Liver (tissue), 3 donors: ENCODE measurements around the gene ZNF280B.
"Not testable (repeated sequence)": the region's sequence is repeated elsewhere in the genome, so short reads cannot be mapped to it uniquely, and the experiment has no call there.

Experiments used
- CTCF ChIP-seq: fragments of 150-350 bp; IDR thresholded peaks from 2 replicates; pipeline ENCODE4 v1.5.1; 2017; ENCODE audit warnings: improper control_type of control experiment, low read depth, low read length; ENCODE audit not compliant: missing input control
- EGR1 ChIP-seq, 2 donors: IDR thresholded peaks; 2 replicates each; pipeline ENCODE4 v1.6.1; 2016 to 2018; ENCODE audit warnings: antibody characterized with exemption in 2 of 2, low read depth in 2 of 2
- GABPA ChIP-seq, 2 donors: IDR thresholded peaks in 1 of 2; conservative IDR thresholded peaks in 1 of 2; 2 replicates each; pipeline ENCODE4 v1.6.1; 2016; ENCODE audit warnings: antibody characterized with exemption in 2 of 2, mild to moderate bottlenecking in 1 of 2, moderate library complexity in 1 of 2
- HNF4G ChIP-seq: IDR thresholded peaks from 2 replicates; pipeline ENCODE4 v1.6.1; 2016; ENCODE audit warnings: antibody characterized with exemption
- NR2F2 ChIP-seq: IDR thresholded peaks from 2 replicates; pipeline ENCODE4 v1.6.1; 2016; ENCODE audit warnings: antibody characterized with exemption
- RAD21 ChIP-seq, 2 donors: IDR thresholded peaks; 2 replicates each; pipeline ENCODE4 v1.6.1; 2016; ENCODE audit warnings: antibody characterized with exemption in 2 of 2, mild to moderate bottlenecking in 2 of 2
- YY1 ChIP-seq: IDR thresholded peaks from 2 replicates; pipeline ENCODE4 v1.6.1; 2016; ENCODE audit warnings: antibody characterized with exemption, mild to moderate bottlenecking
- TF ChIP-seq, protein P1 (sequence below): IDR thresholded peaks from 2 replicates; pipeline ENCODE4 v1.6.1; 2016; ENCODE audit warnings: antibody characterized with exemption, mild to moderate bottlenecking
- donor health status: healthy.
- donor health status: healthy.

DNA sequence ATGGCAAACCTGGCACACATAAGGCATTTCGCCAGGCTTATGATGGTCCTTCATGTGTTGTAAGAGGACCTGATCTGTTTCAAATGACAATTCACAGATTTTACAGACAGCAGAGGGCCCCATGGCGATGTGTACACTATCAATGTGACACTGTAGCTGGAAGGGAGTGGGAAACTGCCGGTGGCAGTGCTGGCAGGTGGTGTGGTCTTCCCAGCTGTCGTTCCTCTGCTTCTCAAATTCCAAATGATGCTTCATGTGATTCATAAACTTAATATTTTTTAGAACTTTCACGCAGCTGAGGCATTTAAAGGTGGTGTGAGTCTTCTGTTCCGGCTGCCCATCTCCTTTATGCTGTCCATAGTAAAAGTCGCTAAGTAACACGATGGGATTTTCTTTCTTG is 5.9 kb upstream of the ZNF280B start:
- not testable (repeated sequence) for TF ChIP-seq CTCF; RAD21 (IDR thresholded peaks at IDR 0.05); YY1; GABPA (IDR thresholded peaks at IDR 0.05 in 1 of 2, conservative IDR thresholded peaks at IDR 0.05 in 1 of 2); EGR1 (IDR thresholded peaks at IDR 0.05; ENCODE audit: low read depth in 2 of 2); NR2F2; HNF4G
- TF ChIP-seq, protein P1, sequence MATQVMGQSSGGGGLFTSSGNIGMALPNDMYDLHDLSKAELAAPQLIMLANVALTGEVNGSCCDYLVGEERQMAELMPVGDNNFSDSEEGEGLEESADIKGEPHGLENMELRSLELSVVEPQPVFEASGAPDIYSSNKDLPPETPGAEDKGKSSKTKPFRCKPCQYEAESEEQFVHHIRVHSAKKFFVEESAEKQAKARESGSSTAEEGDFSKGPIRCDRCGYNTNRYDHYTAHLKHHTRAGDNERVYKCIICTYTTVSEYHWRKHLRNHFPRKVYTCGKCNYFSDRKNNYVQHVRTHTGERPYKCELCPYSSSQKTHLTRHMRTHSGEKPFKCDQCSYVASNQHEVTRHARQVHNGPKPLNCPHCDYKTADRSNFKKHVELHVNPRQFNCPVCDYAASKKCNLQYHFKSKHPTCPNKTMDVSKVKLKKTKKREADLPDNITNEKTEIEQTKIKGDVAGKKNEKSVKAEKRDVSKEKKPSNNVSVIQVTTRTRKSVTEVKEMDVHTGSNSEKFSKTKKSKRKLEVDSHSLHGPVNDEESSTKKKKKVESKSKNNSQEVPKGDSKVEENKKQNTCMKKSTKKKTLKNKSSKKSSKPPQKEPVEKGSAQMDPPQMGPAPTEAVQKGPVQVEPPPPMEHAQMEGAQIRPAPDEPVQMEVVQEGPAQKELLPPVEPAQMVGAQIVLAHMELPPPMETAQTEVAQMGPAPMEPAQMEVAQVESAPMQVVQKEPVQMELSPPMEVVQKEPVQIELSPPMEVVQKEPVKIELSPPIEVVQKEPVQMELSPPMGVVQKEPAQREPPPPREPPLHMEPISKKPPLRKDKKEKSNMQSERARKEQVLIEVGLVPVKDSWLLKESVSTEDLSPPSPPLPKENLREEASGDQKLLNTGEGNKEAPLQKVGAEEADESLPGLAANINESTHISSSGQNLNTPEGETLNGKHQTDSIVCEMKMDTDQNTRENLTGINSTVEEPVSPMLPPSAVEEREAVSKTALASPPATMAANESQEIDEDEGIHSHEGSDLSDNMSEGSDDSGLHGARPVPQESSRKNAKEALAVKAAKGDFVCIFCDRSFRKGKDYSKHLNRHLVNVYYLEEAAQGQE = not testable (repeated sequence)
